IPS-18c (cell line): ENCODE measurements around the gene PNKD.

ENCODE experiments used
- H3K4me3 ChIP-seq: 2 replicates; pipeline ENCODE4 v1.7.0; 2013; ENCODE audit warnings: low read depth, mild to moderate bottlenecking, low read length, moderate library complexity; ENCODE audit not compliant: insufficient read depth
- H3K9me3 ChIP-seq: one replicate; pipeline ENCODE4 v1.6.1; 2013; ENCODE audit warnings: mild to moderate bottlenecking, low read length, moderate library complexity; ENCODE audit not compliant: control insufficient read depth, insufficient read depth

The PNKD gene

DNA sequence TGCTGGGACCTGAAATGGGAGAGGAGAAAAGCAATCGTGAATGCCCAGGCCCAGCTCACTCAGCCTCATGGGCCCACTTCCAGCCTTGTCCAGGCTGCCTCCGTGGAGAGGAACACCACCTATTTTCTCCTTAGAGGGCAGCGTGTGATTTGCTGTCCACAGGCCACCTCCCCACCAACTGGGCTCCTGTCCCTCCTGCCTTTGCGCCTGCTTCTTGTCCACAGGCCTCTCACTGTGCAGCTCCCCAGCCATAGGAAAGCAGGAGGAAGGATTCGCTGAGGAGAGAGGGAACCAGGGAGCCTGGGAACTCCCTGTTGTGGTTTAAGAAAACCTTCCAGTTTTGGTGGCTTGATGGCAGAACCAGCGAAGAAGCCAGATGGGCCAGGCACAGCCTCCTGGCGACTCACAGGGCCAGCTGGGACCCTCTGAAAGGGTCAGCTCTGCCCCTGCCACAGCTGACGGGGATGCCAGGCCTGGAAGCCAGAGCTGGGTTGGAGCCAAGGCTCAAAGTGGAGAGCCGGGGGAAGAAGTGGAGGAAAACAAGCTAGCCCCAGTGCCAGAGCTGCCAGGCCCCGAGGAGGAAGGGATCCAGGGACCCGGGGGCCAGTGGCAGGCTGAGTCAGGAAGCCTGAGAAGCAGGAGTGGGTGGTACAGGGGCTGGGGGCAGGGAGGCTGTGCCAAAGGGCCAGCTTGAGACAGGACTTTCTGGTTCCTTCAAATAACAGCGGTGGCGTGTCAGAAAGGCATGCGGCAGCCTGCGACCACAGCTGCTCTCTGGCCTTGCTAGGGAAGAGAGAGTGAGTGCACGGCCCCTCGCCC, 12.1 kb downstream of the PNKD start:
- Histone ChIP-seq H3K9me3 (peaks cover 2% of the 10 kb centered on the region), H3K4me3 (no peak overlapping the region)

DNA sequence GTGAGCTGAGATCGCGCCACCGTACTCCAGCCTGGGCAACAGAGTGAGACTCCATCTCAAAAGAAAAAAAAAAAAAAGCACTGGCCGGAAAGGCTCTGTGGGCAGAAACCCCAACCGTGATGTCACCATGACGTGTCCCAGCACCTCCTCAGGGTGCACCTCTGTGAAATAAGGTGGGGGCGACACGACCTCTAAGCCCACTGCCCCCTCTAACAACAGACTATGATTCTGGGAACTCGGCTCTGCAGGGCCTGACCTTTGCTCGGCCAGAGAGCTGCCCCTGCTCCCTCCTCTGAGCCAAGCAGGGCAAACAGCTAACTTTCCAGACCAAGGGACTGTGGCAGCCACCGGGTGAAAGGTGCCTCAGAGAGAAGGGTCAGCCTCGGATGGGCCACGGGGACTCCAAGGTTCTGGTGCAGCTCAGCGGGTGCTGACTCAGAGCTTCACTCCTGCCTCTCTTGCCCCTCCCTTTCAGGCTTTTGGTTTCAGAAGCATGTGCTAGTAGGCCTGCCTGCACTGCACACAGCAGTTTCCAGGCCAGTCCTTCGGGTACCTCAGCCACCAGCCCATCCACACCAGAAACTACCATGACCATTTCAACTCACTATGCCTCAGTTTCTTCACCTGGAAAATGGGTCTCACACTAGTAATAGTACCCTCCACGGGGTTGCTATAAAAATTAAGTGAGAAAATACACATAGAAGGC, 13.9 kb downstream of the PNKD start:
- H3K4me3 ChIP-seq, result no peak overlapping the region
- H3K9me3 ChIP-seq, result peaks cover 2% of the 10 kb centered on the region

DNA sequence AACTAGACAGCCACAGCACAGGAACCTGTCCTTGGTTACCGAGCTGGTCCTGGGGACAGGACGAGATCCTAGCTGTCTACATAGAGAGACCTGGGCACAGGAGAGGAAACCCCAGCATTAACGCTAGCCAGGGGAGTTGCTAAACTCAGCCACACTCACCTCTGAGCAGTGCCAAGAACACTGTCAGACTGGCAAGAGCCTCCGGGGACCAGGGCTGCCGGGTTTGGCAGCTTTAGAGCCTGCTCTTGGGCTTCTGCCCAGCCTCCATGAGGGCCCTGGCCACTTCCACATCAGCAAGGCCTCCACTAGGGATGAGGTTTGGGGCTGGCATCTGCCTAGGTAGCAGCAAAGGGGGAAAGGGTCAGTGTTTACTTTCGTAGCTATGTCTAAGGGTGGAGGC, 15.3 kb downstream of the PNKD start:
- H3K9me3 ChIP-seq, result peaks cover 2% of the 10 kb centered on the region
- H3K4me3 ChIP-seq, result no peak overlapping the region

DNA sequence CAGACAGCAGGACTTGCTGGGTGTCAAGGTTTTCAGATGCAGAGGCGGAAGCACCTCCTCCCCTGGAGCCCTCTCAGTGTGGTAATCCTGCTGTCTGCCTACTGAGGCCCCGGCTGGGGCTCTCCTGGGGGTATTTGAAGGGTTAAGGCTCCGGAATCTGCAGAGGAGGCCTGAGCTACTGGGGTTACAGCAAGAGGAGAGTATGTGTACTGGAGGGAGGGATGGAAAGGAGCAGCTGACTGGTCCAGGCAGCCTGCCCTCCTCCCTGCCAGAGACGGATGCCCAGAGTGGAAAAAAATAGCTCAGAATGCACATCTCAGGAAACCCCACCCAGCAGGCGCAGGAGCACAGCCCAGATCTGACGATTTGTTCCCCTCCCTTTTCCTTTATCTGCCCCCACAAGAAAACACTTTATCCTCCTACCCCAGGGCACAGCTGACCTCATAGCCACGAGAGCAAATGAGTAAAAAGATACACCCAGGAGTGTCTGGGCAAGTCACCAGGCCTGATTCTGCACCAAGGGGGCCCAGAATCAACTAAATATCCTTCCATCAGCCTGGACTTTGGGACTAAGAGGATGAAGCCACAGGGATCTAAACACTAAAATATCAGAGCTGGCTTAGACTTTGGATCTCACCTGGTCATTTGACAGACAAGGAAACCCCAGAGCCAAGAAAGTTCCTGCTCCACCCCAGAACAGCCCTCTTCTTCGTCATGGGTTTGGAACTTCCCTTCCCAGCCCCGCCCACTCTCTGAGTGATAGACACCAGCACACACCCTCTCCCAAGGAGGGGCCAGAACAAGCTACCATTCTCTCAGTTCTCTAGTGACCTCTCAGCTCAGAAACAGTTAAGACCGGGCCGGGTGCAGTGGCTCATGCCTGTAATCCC, 16.5 kb downstream of the PNKD start:
- peak overlapping the region; percentile 34; the same call in 1 of the 2 replicates for H3K4me3 ChIP-seq

DNA sequence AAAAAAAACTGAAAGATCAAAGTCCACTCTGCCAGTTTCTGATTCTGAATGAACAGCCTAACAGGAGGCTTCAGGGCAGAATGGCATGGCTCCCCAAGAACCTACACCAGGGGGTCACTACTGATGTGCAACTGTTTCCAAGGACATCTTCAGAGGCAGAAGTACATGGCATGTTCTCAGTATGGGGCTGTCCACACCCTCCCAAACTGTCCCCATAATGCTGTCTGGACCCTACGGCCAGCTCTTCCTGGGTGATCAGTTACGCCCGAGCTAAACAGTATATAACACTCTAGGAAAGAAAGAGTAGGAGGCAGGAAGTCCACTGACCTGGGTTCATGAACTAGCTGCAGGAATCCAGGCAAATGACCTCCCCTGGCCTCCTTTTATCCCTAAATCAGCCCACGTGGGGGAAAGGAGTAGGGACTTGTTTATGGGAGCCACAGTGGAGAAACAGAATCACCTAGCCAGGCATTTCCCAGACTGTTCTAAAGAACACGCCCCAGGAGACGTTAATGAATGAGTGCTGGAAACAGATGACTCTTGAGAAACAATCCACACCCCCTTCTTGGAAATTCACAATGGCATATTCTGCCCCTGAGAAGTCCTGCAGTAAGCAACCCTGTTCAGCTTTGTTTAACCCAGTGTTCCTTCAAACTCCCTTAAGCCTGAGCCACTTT, 19.5 kb downstream of the PNKD start:
- no peaks in the 10 kb centered on the region for H3K9me3 ChIP-seq
- H3K4me3 ChIP-seq, result no peak overlapping the region

More for the DNA sequence above, 16.5 kb downstream of the PNKD start:
- H3K9me3 ChIP-seq, result peaks cover 2% of the 10 kb centered on the region

DNA sequence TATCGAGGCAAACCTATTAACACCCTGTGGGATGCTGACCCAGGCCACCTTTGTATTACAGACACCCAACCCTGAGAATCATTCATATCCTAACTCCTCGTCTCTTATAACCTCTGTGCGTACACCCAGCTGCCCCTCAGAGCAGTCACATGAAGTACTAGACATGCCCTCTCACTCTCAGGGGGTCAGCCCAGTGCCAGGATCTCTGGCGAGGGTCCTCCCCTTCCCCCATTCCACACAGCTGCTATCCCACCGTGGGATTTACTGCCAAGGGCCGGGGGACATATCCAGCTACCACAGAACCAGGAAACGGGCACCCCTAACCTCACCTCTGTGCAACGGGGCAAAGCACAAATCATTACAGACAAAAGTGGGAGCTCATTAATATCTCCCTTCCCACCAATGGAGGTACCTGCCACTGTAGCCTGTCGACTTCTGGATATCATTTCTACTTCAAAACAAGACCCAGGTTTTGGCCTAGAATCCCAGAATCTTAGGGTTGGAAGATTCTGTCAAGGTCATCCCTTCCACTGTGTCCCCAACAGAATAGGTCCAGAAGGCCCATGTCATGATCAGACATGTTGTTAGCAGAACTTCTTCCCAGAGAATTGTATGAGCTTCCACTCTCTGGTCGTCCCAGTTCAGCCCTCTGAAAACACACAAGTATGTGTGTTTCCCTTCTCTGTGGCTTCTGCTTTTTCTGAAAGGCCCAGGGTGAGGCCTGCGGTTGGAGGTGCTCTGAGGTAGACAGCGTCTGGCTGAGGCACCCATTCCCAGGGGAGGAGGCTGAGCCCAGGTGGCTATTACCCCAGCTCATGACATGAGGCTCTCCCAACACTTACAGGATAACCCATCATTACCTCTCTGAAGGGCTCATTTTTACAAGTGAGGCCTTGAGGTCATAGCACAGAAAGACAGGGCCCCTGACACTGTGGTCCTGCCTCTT, 20.3 kb downstream of the PNKD start:
- no peaks in the 10 kb centered on the region for H3K9me3 ChIP-seq
- H3K4me3 ChIP-seq, result peak overlapping the region; percentile 4; the same call in 1 of the 2 replicates

DNA sequence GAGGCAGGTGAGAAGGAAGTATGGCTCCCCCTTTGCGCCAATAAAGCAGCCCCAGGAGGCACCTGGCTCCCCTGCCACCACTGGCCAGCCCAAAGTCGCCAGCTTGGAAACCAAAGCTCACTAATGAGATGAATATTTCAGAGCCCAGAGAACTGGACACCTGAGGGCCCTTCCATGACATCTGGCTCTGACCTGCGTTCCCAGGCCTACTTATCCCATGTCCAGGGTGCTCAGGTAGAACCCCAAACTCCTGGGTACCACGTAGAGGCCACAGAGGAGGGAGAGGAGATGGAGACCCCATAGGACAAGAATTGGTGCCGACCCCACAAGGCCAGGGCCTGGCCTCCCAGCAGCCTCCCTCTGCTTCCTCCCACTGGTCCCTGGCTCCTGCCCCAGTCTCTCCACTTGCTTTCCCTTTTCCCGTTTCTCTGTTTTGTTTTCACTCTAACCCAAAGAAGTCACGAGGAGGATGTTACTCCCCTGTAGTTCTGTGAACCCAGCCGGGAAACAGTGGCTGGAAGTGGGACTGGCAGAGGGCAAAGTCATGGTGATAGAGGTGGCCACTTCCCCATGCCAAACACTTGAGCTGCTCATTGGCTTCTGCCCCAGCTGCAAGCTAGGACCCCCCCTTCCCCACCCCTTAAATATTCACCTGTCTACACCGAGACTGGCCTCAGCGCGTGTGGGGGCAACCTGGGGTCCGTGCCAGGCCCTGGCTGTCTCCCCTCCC, 21.2 kb downstream of the PNKD start:
- H3K4me3 ChIP-seq, result peak overlapping the region; percentile 83
- H3K9me3 ChIP-seq, result no peaks in the 10 kb centered on the region

DNA sequence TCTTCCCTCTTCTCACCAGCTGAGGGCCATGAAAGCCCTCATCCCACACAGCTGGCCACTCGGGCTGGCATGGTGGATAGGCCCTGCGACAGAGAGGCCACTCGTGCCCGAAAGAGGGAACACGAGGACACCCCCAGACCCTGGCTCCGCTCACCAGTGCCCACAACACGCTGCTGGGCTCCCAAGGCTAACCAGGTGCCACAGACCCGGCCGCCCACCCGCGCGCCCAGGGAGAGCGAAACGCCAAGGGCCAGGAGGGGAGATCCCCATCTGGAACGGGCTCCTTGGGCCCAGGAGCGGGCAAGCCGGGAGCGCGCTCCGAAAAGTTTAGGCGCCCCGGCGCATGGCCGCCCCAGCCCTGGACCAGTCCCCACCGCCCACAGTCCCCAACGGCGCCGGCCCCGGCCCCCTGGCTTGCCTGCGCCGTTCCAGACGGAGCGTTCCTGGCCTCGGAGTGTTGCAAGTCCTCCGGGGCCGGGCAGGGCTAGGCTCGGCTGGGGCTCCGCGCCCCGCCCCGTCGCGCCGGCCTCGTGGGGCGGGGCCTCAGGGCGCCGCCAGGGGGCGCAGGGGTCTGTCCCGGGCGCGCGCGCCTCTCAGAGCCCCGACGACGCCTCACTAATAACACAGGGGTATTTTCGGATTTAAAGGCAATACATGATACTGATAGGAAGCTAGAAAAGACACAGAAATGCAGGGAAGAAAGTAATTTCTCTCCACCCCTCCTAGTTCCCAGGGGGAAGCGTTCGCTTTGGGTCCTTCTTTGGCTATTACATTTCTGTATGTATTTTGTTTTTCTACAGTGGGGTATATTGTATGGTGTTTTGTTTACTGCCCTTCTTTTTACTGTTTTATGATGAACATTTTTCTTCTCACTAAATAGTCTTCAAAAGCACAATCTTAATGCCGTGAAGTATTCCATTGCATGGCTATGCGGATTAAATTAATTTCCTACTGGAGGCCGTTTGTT, 22.0 kb downstream of the PNKD start, which contains the start of gene TMBIM1:
Gene TMBIM1, minus strand, starts transcription at position 456 of the 967 bp plus-strand sequence. CDS start 10,362 bp downstream, outside the sequence.
- no peaks in the 10 kb centered on the region for H3K9me3 ChIP-seq
- H3K4me3 ChIP-seq, result peak within 1 kb of the TSS; percentile 83

DNA sequence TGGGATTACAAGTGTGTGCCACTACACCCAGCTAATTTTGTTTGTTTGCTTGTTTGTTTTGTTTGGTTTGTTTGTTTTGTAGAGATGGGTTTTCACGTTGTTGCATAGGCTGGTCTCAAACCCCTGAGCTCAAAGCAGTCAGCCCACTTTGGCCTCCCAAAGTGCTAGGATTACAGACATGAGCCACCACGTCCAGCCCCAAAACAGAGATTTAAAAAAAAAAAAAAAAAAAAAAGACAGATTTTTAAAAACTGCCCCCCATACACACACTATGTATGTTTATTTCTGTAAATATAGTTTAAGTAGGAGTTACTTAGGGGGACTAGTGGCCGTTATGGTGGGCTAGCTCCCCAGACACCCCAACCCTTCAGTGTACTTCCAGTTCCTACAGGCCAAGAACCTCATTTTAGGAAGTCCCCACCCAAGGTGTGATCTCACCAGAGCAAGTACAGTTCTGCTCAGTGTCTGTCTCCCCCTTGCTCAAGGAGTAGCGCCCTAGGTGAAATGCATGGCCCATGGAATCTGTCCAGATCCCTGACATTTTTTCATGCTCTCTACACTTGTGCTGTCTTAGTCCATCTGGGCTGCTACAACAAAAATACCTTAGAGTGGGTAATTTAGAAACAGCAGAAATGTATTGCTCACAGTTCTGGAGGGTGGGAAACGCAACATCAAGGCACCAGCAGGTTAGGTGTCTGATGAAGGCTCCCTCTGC, 23.6 kb downstream of the PNKD start:
- no peak overlapping the region for H3K4me3 ChIP-seq

DNA sequence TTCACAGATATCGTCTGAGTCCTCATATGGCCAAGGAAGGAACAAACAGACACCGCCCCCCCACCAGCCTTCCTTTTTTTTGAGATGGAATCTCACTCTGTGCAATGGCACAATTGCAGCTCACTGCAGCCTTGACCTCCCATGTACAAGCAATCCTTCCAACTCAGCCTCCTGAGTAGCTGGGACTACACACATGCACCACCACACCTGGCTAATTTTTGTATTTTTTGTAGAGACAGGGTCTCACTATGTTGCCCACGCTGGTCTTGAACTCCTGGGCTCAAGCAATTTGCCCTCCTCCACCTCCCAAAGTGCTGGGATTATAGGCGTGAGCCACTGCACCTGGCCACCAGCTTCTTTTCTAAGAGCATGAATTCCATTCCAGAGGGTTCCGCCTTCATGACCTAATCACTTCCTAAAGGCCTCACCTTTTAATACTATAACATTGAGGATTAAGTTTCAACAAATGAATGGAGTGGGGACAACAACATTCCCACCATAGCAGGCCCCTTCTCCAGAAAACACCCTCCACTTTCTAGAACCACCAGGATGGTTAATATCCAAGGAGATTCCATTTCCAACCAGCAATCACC, 24.2 kb downstream of the PNKD start:
- Histone ChIP-seq H3K4me3 (no peak overlapping the region), H3K9me3 (no peaks in the 10 kb centered on the region)

More for the DNA sequence above, 23.6 kb downstream of the PNKD start:
- H3K9me3 ChIP-seq, result no peaks in the 10 kb centered on the region

DNA sequence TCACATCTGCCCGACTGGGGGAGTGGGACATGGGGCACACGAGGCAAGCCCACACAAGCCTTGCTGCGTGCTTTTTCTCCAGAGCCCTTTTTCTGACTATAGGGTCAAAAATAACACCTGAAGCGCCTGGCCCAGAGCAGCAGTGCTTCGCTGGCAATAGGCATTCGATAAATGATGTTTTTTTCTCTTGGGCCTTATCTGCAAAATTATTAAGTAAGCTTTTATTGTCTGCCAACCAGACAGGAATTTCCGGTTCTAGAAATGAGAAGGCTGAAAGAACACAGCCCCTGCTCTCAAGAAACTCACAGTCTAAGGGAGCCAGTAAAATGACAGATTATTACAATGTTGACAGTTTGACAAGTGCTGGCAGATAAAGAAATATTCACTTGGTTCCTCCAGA, 24.7 kb downstream of the PNKD start:
- no peak overlapping the region for H3K4me3 ChIP-seq
- no peaks in the 10 kb centered on the region for H3K9me3 ChIP-seq

DNA sequence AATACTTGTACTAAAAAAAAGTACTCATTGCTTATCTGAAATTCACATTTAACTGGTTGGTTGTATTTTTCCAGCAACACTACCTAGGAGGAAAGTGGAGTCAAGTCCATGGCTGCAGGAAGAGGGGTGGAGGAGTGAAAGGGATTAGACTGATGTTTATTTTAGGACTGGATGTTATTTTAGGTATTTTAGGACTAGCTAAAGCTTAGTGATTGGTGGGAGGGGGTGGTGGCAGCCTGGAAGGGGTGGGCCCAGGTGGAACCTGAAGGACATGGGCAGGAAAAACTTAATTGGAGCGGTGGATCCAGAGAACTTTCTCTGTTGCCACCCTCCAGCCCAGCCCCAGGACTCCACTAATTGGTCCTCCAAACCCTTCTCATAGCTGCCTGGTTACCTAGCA, 25.9 kb downstream of the PNKD start:
- no peak overlapping the region for H3K4me3 ChIP-seq

DNA sequence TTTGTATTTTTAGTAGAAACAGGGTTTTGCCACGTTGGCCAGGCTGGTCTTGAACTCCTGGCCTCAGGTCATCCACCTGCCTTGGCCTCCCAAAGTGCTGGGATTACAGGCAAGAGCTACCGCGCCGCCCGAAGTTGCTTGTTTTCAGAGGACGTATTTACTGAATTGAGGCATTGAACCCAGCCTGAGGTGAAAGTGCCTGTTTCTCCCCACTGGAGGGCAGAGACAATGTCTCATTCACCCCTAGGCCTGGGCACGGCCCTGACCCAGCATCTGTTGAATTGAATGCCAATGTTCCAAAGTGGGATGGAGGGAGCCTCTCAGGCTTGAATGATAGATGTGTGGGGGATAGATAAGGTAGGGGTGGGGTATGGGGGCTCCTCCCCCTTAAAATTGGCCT, 26.5 kb downstream of the PNKD start:
- peaks cover 2% of the 10 kb centered on the region for H3K9me3 ChIP-seq
- H3K4me3 ChIP-seq, result no peak overlapping the region

More for the DNA sequence above, 25.9 kb downstream of the PNKD start:
- no peaks in the 10 kb centered on the region for H3K9me3 ChIP-seq
